Measurements from ENCODE around the gene KCNN2. TPM values are rescaled to one million over a fixed set of nuclear protein-coding genes. Genes with fewer than 3 reads are reported as not detected.

The KCNN2 gene
- total RNA-seq, 1 experiment from 2014 or later = not detected

GRCh38 chr5:114335391-114335790 lies 26.5 kb upstream of the KCNN2 start:
- TF ChIP-seq CBX3 (IDR thresholded peaks at IDR 0.05; ENCODE audit: low read depth) (no peak), ZFX (IDR thresholded peaks at IDR 0.05) (no peak), FOSL1 (IDR thresholded peaks at IDR 0.05; ENCODE audit: low read depth) (no peak), TCF7L2 (IDR thresholded peaks at IDR 0.05; ENCODE audit: borderline replicate concordance, extremely low read depth, insufficient read depth, insufficient read length) (no peak), EZH2phosphoT487 (IDR thresholded peaks at IDR 0.05; ENCODE audit: borderline replicate concordance) (no peak), JUND (IDR thresholded peaks at IDR 0.05) (no peak), SP1 (IDR thresholded peaks at IDR 0.05; ENCODE audit: low read depth) (no peak), YY1 (IDR thresholded peaks at IDR 0.05; ENCODE audit: extremely low read depth, insufficient replicate concordance, low read depth, low read length) (no peak), SIN3A (IDR thresholded peaks at IDR 0.05; ENCODE audit: low read depth) (no peak), CTCF (IDR thresholded peaks at IDR 0.05 in 2 of 3, conservative IDR thresholded peaks at IDR 0.05 in 1 of 3; ENCODE audit: borderline replicate concordance in 1 of 3, insufficient read depth in 1 of 3, low read depth in 2 of 3, low read length in 2 of 3) (no peak)
- Histone ChIP-seq H4K20me1 (ENCODE audit: insufficient read depth) (no peaks in the 10 kb centered on the region), H3K27ac (ENCODE audit: low read depth, low read length) (no peak overlapping the region), H3K9ac (ENCODE audit: low read length) (no peak overlapping the region), H3K4me2 (ENCODE audit: low read length) (no peak overlapping the region), H3K9me2 (ENCODE audit: insufficient read depth) (no peaks in the 10 kb centered on the region), H3K9me3 (ENCODE audit: control insufficient read depth in 1 of 2, insufficient read depth in 1 of 2, low read depth in 1 of 2, low read length in 2 of 2) (no peaks in the 10 kb centered on the region), H2AFZ (ENCODE audit: low read depth, low read length, poor library complexity, severe bottlenecking) (no peak overlapping the region), H3K36me3 (ENCODE audit: control insufficient read depth in 1 of 2, insufficient read depth in 2 of 2, low read length in 2 of 2) (no peaks in the 10 kb centered on the region), H3K4me3 (replicated peaks in 1 of 2; ENCODE audit: low read depth in 1 of 2, low read length in 2 of 2) (no peak overlapping the region), H3K4me1 (ENCODE audit: control insufficient read depth in 1 of 2, insufficient read depth in 2 of 2, low read length in 2 of 2) (no peaks in the 10 kb centered on the region), H3K27me3 (ENCODE audit: insufficient read depth, low read length) (no peaks in the 10 kb centered on the region), H3K79me2 (ENCODE audit: insufficient read depth, low read length) (no peaks in the 10 kb centered on the region)
- DNase-seq (ENCODE audit: low read depth, low spot score) (no peak), ATAC-seq (no peak)
- ChIA-PET RAD21 (ENCODE audit: low non-redundant PET in 1 of 2, low total read pairs in 2 of 2, uncharacterized antibody in 2 of 2, unreplicated experiment in 2 of 2) (no interaction called here), POLR2A (no interaction called here), CTCF (no interaction called here)
- intact Hi-C loops (cut with micrococcal nuclease) = no loop called here
- no TSS peak for BruUV-seq (replicated peaks)

- Histone ChIP-seq H3K9me2 (ENCODE audit: insufficient read depth) (no peaks in the 10 kb centered on the region), H3K27me3 (ENCODE audit: insufficient read depth, low read length) (no peaks in the 10 kb centered on the region), H3K4me2 (ENCODE audit: low read length) (no peak overlapping the region), H3K27ac (ENCODE audit: low read depth, low read length) (no peak overlapping the region), H3K9ac (ENCODE audit: low read length) (no peak overlapping the region), H2AFZ (ENCODE audit: low read depth, low read length, poor library complexity, severe bottlenecking) (no peak overlapping the region), H3K4me3 (replicated peaks in 1 of 2; ENCODE audit: low read depth in 1 of 2, low read length in 2 of 2) (no peak overlapping the region), H3K4me1 (ENCODE audit: control insufficient read depth in 1 of 2, insufficient read depth in 2 of 2, low read length in 2 of 2) (no peaks in the 10 kb centered on the region), H4K20me1 (ENCODE audit: insufficient read depth) (no peaks in the 10 kb centered on the region), H3K9me3 (ENCODE audit: control insufficient read depth in 1 of 2, insufficient read depth in 1 of 2, low read depth in 1 of 2, low read length in 2 of 2) (no peaks in the 10 kb centered on the region), H3K36me3 (ENCODE audit: control insufficient read depth in 1 of 2, insufficient read depth in 2 of 2, low read length in 2 of 2) (no peaks in the 10 kb centered on the region), H3K79me2 (ENCODE audit: insufficient read depth, low read length) (no peaks in the 10 kb centered on the region)
- ChIA-PET POLR2A (no interaction called here), CTCF (no interaction called here), RAD21 (ENCODE audit: low non-redundant PET in 1 of 2, low total read pairs in 2 of 2, uncharacterized antibody in 2 of 2, unreplicated experiment in 2 of 2) (no interaction called here)
- DNase-seq (ENCODE audit: low read depth, low spot score) = no peak
- no peak for ATAC-seq
- BruUV-seq (replicated peaks) = no TSS peak
- intact Hi-C loops (cut with micrococcal nuclease) = no loop called here
- no peak for TF ChIP-seq EZH2 (IDR thresholded peaks at IDR 0.05)
- no peak for TF ChIP-seq JUND (IDR thresholded peaks at IDR 0.05)
- TF ChIP-seq CBX3 (IDR thresholded peaks at IDR 0.05; ENCODE audit: low read depth) = no peak
- no peak for TF ChIP-seq TCF7L2 (IDR thresholded peaks at IDR 0.05; ENCODE audit: borderline replicate concordance, extremely low read depth, insufficient read depth, insufficient read length)
- no peak for TF ChIP-seq CEBPB (IDR thresholded peaks at IDR 0.05; ENCODE audit: low read depth)
- TF ChIP-seq SRF (IDR thresholded peaks at IDR 0.05; ENCODE audit: low read depth) = no peak
- no peak for TF ChIP-seq ZBTB33 (IDR thresholded peaks at IDR 0.05; ENCODE audit: extremely low read depth, insufficient replicate concordance, low read length)
- TF ChIP-seq YY1 (IDR thresholded peaks at IDR 0.05; ENCODE audit: extremely low read depth, insufficient replicate concordance, low read depth, low read length) = no peak
- no peak for TF ChIP-seq CTCF (IDR thresholded peaks at IDR 0.05 in 2 of 3, conservative IDR thresholded peaks at IDR 0.05 in 1 of 3; ENCODE audit: borderline replicate concordance in 1 of 3, insufficient read depth in 1 of 3, low read depth in 2 of 3, low read length in 2 of 3)
- no peak for TF ChIP-seq SP1 (IDR thresholded peaks at IDR 0.05; ENCODE audit: low read depth)
These were observed 22.8 kb upstream of the KCNN2 start for GRCh38 chr5:114339108-114339507.
